Spleen (tissue), 7 donors: ENCODE results near the gene SNPH.

Experiments used
- CTCF ChIP-seq, 11 experiments: fragments of 200-600 bp in 7 of 11; fragments of 450-650 bp in 4 of 11; sonication (generic) in 4 of 11; IDR thresholded peaks in 8 of 11; conservative IDR thresholded peaks in 3 of 11; 1 replicate in 7 of 11; 2 replicates in 4 of 11; pipeline versions ENCODE4 v1.4.0 to v1.8.0; 2016 to 2021; ENCODE audit warnings: antibody characterized with exemption in 11 of 11, inconsistent platforms in 4 of 11, mild to moderate bottlenecking in 1 of 11
- POLR2A ChIP-seq, 3 donors: fragments of 450-650 bp; IDR thresholded peaks; one replicate each; pipeline ENCODE4 v1.5.1; 2017; ENCODE audit warnings: antibody characterized with exemption in 3 of 3, mild to moderate bottlenecking in 1 of 3
- POLR2AphosphoS5 ChIP-seq, 3 donors: sonication (generic); formaldehyde crosslinking; IDR thresholded peaks; one replicate each; pipeline ENCODE4 v1.5.1; 2017; ENCODE audit warnings: antibody characterized with exemption in 3 of 3
- donor health status: DM: no; HTN: no; CAD: no; lungs with moderate emphysema.
- donor health status: DM: no; HTN: no; CAD: no.
- donor health status: DM: no; HTN: no; CAD: no.

- TF ChIP-seq CTCF (IDR thresholded peaks at IDR 0.05 in 8 of 11, conservative IDR thresholded peaks at IDR 0.05 in 3 of 11) = no peak
- no peak for TF ChIP-seq POLR2AphosphoS5 (IDR thresholded peaks at IDR 0.05)
- TF ChIP-seq POLR2A (IDR thresholded peaks at IDR 0.05) = no peak
Observed at GRCh38 chr20:1307171-1307570, 41.1 kb downstream of the SNPH start.
